Psoas muscle (tissue), 8 donors: ENCODE measurements around the gene FADS2. TPM values are rescaled to one million over a fixed set of nuclear protein-coding genes. Genes with fewer than 3 reads are reported as not detected.

Experiments used
- ATAC-seq, 4 donors: fragments of 200-7000 bp; cut with Tn5 transposase; one replicate each; pipeline ENCODE4 v1.9.1; 2020; ENCODE audit warnings: moderate library complexity in 3 of 4, mild to moderate bottlenecking in 2 of 4
- DNase-seq, 2 donors: peaks; one replicate each; pipeline ENCODE4 v3.0.0-alpha.2; 2020
- H3K27ac ChIP-seq: fragments of 200-600 bp; one replicate; pipeline ENCODE4 v1.8.0; 2022
- H3K27me3 ChIP-seq, 3 donors: fragments of 200-600 bp in 1 of 3; one replicate each; pipeline versions ENCODE4 v1.6.1 to v1.8.0; 2013 to 2022; ENCODE audit warnings: low read length in 2 of 3, mild to moderate bottlenecking in 2 of 3, moderate library complexity in 1 of 3; ENCODE audit not compliant: insufficient read depth in 3 of 3
- H3K36me3 ChIP-seq, 2 donors: fragments of 200-600 bp in 1 of 2; one replicate each; pipeline versions ENCODE4 v1.6.1 to v1.8.0; 2013 to 2022; ENCODE audit warnings: low read depth in 1 of 2, mild to moderate bottlenecking in 1 of 2, moderate library complexity in 1 of 2; ENCODE audit not compliant: insufficient read depth in 1 of 2
- H3K4me1 ChIP-seq: fragments of 200-600 bp; one replicate; pipeline ENCODE4 v1.8.0; 2022
- H3K4me3 ChIP-seq: fragments of 200-600 bp; one replicate; pipeline ENCODE4 v1.8.0; 2022; ENCODE audit warnings: mild to moderate bottlenecking
- H3K9me3 ChIP-seq: fragments of 200-600 bp; one replicate; pipeline ENCODE4 v1.8.0; 2022
- CTCF ChIP-seq: fragments of 200-600 bp; IDR thresholded peaks from one replicate; pipeline ENCODE4 v1.8.0; 2022; ENCODE audit warnings: antibody characterized with exemption
- WGBS, 3 donors: extraction: QIAGEN DNeasy Blood & Tissue Kit; methylation state at CpG; one replicate each; pipeline versions ENCODE4 v1.1.6 to v1.1.7; 2013; 5-methylcytosine and 5-hydroxymethylcytosine counted together
- intact Hi-C, 2 donors: fragments of 100-400 bp; cut with DNase I; formaldehyde crosslinking; loops; one replicate each; pipeline versions ENCODE4 v1.11.0 to v1.14.2; 2022
- polyA plus RNA-seq, 3 donors: library from polyadenylated mRNA; stranded (reverse); fragments of 200-250 nt; gene quantifications; one replicate each; pipeline ENCODE4 v1.2.3, GENCODE V29; 2013
- total RNA-seq, 4 donors: library from RNA; stranded (reverse); fragmentation: NEBNext Ultra II Directional in 2 of 4; extraction: Animal tissue kit (Norgen Biotek cat#: 25700) in 2 of 4; gene quantifications; one replicate each; pipeline versions ENCODE4 v1.2.1 to v1.2.4, GENCODE V29; 2021 to 2023
- donor health status: healthy with polysubstance abuse.
- donor health status: DM: no; HTN: no; CAD: no; lungs with moderate emphysema.
- donor health status: Bipolar disorder and iron deficiency.
- donor health status: healthy.
- donor health status: DM: yes; HTN: yes; CAD: no.
- donor health status: DM: no; HTN: no; CAD: no.
- donor health status: DM: no; HTN: no; CAD: no.
- donor health status: DM: yes; HTN: yes; CAD: no.

FADS2 gene
- total and polyA plus RNA-seq, 7 donors = 2.2 to 8.4 (median 5.5) TPM

- Histone ChIP-seq H3K27ac (peak overlapping the region; percentile 41), H3K4me1 (peaks cover 12% of the 10 kb centered on the region), H3K27me3 (peaks cover 0 to 30% (median 10%) of the 10 kb centered on the region in 3 donors), H3K4me3 (peak overlapping the region; percentile 60), H3K36me3 (no peaks in the 10 kb centered on the region), H3K9me3 (no peaks in the 10 kb centered on the region)
- ATAC-seq = no peak
- WGBS, 3 donors = 0 to 1% (median 0%) methylated on average over 14 to 16 of the region's 16 CpGs
- intact Hi-C loops = no loop called here
- no peak for TF ChIP-seq CTCF
- DNase-seq = peak in 1 of 2 donors; percentile 24
Measured at GRCh38 chr11:61828379-61828628, 204 bp downstream of the FADS2 start.

DNA sequence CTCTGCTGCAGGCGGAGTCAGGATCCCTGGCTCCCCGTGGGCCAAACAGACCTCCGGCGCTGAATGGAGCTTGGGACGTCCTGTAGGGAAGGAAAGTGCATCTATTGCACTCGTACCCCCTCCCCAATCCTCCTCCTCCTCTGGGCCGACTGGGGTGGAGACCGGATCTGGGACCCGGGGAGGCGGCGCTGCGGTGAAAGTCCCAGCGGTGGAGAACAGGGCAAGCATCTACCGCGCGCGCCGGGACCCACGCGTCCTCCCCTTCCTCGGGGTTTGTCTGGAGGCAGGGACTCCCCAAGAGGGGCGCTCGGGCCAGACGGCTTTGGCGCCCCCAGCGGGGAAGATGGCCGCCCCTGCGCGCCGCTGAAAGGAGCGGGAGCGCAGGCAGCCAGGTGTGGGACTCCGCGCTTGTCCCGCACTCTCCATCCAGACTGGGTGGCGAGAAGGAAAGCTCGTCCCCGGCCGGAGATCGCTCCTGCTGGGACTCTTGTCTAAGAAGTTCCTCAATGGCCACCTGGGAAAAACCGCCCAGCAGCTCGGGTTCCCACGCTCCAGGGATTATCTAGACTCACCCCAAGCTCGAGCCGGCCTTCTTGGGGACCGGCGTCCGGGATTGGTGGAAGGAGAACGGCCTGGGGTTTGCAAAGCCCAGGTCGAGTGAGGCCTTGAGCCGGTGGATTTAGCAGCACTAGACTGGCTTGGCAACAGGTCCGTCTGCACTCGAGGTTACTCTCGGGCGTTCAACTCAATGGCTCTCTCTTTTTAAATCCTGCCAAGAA lies 718 bp downstream of the FADS2 start:
- intact Hi-C loops = no loop called here
- Histone ChIP-seq H3K4me3 (peak overlapping the region; percentile 60), H3K36me3 (no peaks in the 10 kb centered on the region), H3K4me1 (peaks cover 12% of the 10 kb centered on the region), H3K27me3 (peaks cover 0 to 30% (median 10%) of the 10 kb centered on the region in 3 donors), H3K27ac (peak overlapping the region; percentile 41), H3K9me3 (no peaks in the 10 kb centered on the region)
- DNase-seq = peak; percentile 27 to 63
- peak in 3 of 4 donors; percentile 38 to 48 (median 45) for ATAC-seq
- 2 to 4% (median 3%) methylated on average over 44 to 55 of the region's 55 CpGs for WGBS, 3 donors
- peak; percentile 22 for TF ChIP-seq CTCF

GRCh38 chr11:61829806-61830205 lies 1.7 kb downstream of the FADS2 start:
- WGBS, 3 donors = 72 to 80% (median 77%) methylated on average over 4 of the region's 4 CpGs
- ATAC-seq = no peak
- DNase-seq = no peak
- Histone ChIP-seq H3K4me1 (peaks cover 12% of the 10 kb centered on the region), H3K36me3 (no peaks in the 10 kb centered on the region), H3K27ac (peak overlapping the region; percentile 39), H3K9me3 (no peaks in the 10 kb centered on the region), H3K27me3 (peaks cover 0 to 30% (median 10%) of the 10 kb centered on the region in 3 donors), H3K4me3 (peak overlapping the region; percentile 60)
- intact Hi-C loops = no loop called here
- TF ChIP-seq CTCF = no peak

DNA sequence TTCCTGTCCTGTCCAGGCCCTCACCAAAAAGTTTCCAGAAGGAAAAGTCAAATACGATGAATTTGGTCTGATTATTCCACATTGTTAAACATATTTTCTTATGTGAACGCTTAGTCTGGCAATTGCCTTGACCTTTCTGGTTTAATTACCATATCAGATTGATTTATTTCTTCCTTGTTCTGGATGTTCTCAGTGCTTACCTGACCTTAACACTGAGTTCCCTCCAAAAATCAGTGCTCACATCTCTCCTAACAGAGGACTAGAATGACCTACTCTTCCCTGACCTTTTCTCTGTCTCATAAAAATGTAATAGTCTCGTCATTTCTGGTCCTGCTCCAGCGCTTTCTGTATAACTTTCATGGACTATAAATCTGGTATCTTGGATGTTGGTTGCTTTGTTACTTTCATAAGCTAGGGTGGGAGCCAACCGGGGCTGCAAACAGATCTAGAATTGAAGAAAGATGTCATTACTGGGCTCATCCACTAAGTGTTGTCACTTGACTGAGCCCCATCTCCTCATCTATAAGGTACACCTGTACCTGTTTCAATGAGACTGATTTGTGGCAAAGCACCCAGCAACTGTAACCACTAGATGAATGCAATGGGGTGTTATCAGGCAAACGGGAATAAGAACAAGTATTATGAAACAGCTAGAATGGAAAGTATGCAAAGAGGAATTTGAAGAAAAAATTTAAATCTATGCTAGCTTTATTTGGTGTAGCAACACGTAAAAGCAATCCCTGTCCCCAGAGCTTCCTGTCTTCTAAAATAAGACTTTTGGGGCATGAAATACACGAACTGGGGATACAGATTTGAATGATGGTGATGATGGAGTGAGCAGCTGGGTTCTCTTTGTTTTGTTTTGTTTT lies 2.4 kb downstream of the FADS2 start:
- no peak for TF ChIP-seq CTCF
- peaks cover 12% of the 10 kb centered on the region for H3K4me1 ChIP-seq
- no peaks in the 10 kb centered on the region for H3K9me3 ChIP-seq
- no peak for ATAC-seq
- no peak overlapping the region for H3K4me3 ChIP-seq
- no peaks in the 10 kb centered on the region for H3K36me3 ChIP-seq
- intact Hi-C loops = no loop called here
- no peak for DNase-seq
- 45 to 61% (median 47%) methylated on average over 8 of the region's 8 CpGs for WGBS, 3 donors
- peak overlapping the region; percentile 42 for H3K27ac ChIP-seq
- H3K27me3 ChIP-seq = peaks cover 0 to 30% (median 10%) of the 10 kb centered on the region in 3 donors
